ENCODE results near the gene UBE2D1.
"Not testable (repeated sequence)": the region's sequence is repeated elsewhere in the genome, so short reads cannot be mapped to it uniquely, and the experiment has no call there.

DNA sequence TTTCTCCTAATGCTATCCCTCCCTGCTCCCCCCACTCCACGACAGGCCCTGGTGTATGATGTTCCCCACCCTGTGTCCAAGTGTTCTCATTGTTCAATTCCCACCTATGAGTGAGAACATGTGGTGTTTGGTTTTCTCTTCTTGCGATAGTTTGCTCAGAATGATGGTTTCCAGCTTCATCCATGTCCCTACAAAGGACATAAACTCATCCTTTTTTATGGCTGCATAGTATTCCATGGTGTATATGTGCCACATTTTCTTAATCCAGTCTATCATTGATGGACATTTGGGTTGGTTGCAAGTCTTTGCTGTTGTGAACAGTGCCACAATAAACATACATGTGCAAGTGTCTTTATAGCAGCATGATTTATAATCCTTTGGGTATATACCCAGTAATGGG lies 83.1 kb downstream of the UBE2D1 start:
- TF ChIP-seq POLR2A, POLR2AphosphoS5, EP300 (IDR thresholded peaks at IDR 0.05): not testable (repeated sequence)
- TF ChIP-seq, protein P1, sequence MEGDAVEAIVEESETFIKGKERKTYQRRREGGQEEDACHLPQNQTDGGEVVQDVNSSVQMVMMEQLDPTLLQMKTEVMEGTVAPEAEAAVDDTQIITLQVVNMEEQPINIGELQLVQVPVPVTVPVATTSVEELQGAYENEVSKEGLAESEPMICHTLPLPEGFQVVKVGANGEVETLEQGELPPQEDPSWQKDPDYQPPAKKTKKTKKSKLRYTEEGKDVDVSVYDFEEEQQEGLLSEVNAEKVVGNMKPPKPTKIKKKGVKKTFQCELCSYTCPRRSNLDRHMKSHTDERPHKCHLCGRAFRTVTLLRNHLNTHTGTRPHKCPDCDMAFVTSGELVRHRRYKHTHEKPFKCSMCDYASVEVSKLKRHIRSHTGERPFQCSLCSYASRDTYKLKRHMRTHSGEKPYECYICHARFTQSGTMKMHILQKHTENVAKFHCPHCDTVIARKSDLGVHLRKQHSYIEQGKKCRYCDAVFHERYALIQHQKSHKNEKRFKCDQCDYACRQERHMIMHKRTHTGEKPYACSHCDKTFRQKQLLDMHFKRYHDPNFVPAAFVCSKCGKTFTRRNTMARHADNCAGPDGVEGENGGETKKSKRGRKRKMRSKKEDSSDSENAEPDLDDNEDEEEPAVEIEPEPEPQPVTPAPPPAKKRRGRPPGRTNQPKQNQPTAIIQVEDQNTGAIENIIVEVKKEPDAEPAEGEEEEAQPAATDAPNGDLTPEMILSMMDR (IDR thresholded peaks at IDR 0.05) = not testable (repeated sequence)

Data from upper lobe of left lung (tissue), 4 donors.